GM10847 (cell line): ENCODE data around the gene SNX32.

Source experiments
- POLR2A ChIP-seq: IDR thresholded peaks from 2 replicates; pipeline ENCODE4 v1.6.1; 2011; ENCODE audit not compliant: insufficient read length; ENCODE audit errors: extremely low read depth

SNX32 gene

GRCh38 chr11:65900899-65901180 lies 67.1 kb downstream of the SNX32 start:
- no peak for TF ChIP-seq POLR2A

- no peak for TF ChIP-seq POLR2A
Observed at GRCh38 chr11:65903068-65903481, 69.3 kb downstream of the SNX32 start.
